ES-I3 (cell line): ENCODE measurements around the gene BTC.
"Not testable (repeated sequence)": the region's sequence is repeated elsewhere in the genome, so short reads cannot be mapped to it uniquely, and the experiment has no call there.

Experiments used
- H3K36me3 ChIP-seq: 2 replicates; pipeline ENCODE4 v1.6.1; 2013; ENCODE audit warnings: mild to moderate bottlenecking, low read length, control low read depth, moderate library complexity; ENCODE audit not compliant: insufficient read depth
- H3K4me1 ChIP-seq: 2 replicates; pipeline ENCODE4 v1.6.1; 2013; ENCODE audit warnings: mild to moderate bottlenecking, control low read depth, low read length; ENCODE audit not compliant: insufficient read depth
- H3K9ac ChIP-seq: 2 replicates; pipeline ENCODE4 v1.6.1; 2013; ENCODE audit warnings: low read depth, mild to moderate bottlenecking, low read length, moderate library complexity
- H3K9me3 ChIP-seq: 2 replicates; pipeline ENCODE4 v1.6.1; 2013; ENCODE audit warnings: mild to moderate bottlenecking, low read length, moderate library complexity; ENCODE audit not compliant: control insufficient read depth, insufficient read depth

Gene BTC

GRCh38 chr4:74738464-74739143 lies 55.7 kb downstream of the BTC start:
- Histone ChIP-seq H3K36me3 (no peaks in the 10 kb centered on the region), H3K4me1 (no peaks in the 10 kb centered on the region), H3K9ac (no peak overlapping the region), H3K9me3 (no peaks in the 10 kb centered on the region)

GRCh38 chr4:74734995-74735394 lies 59.3 kb downstream of the BTC start:
- Histone ChIP-seq H3K9me3 (no peaks in the 10 kb centered on the region), H3K9ac (no peak overlapping the region), H3K36me3 (no peaks in the 10 kb centered on the region), H3K4me1 (no peaks in the 10 kb centered on the region)

- H3K9ac ChIP-seq = no peak overlapping the region
- no peaks in the 10 kb centered on the region for H3K9me3 ChIP-seq
- no peaks in the 10 kb centered on the region for H3K36me3 ChIP-seq
- H3K4me1 ChIP-seq = no peaks in the 10 kb centered on the region
Observed at GRCh38 chr4:74733756-74734155, 60.6 kb downstream of the BTC start.

- no peaks in the 10 kb centered on the region for H3K4me1 ChIP-seq
Observed at GRCh38 chr4:74724979-74725378, 69.3 kb downstream of the BTC start.

GRCh38 chr4:74716436-74716765 lies 77.9 kb downstream of the BTC start:
- Histone ChIP-seq H3K36me3 (no peaks in the 10 kb centered on the region; the same call in 1 of the 2 replicates), H3K9me3 (peaks cover 2% of the 10 kb centered on the region; the same call in 1 of the 2 replicates), H3K4me1 (no peaks in the 10 kb centered on the region), H3K9ac (no peak overlapping the region)

More at GRCh38 chr4:74724979-74725378, 69.3 kb downstream of the BTC start:
- Histone ChIP-seq H3K9me3 (no peaks in the 10 kb centered on the region), H3K36me3 (no peaks in the 10 kb centered on the region), H3K9ac (no peak overlapping the region)

- no peaks in the 10 kb centered on the region for H3K4me1 ChIP-seq
- no peak overlapping the region for H3K9ac ChIP-seq
- peaks cover 2% of the 10 kb centered on the region; the same call in 1 of the 2 replicates for H3K9me3 ChIP-seq
- no peaks in the 10 kb centered on the region; the same call in 1 of the 2 replicates for H3K36me3 ChIP-seq
Observed at GRCh38 chr4:74715706-74716435, 78.5 kb downstream of the BTC start.

- H3K36me3 ChIP-seq = no peaks in the 10 kb centered on the region; the same call in 1 of the 2 replicates
- H3K9ac ChIP-seq = no peak overlapping the region
- H3K4me1 ChIP-seq = no peaks in the 10 kb centered on the region
- H3K9me3 ChIP-seq = peaks cover 2% of the 10 kb centered on the region; the same call in 1 of the 2 replicates
Observed at GRCh38 chr4:74714611-74715130, 79.7 kb downstream of the BTC start.

- not testable (repeated sequence) for H3K4me1 ChIP-seq, H3K9me3 ChIP-seq, H3K9ac ChIP-seq
Observed at GRCh38 chr4:74708135-74708534, 86.2 kb downstream of the BTC start.

More at GRCh38 chr4:74708135-74708534, 86.2 kb downstream of the BTC start:
- H3K36me3 ChIP-seq = not testable (repeated sequence)
